BLaER1 (cell line): Measurements from ENCODE around the gene ANO2.

Source experiments
- H3K27ac ChIP-seq: shearing (Covaris generic); formaldehyde crosslinking; 2 replicates; pipeline ENCODE4 v1.8.1; 2022
- H3K27me3 ChIP-seq: shearing (Covaris generic); formaldehyde crosslinking; 2 replicates; pipeline ENCODE4 v1.8.1; 2022
- H3K36me3 ChIP-seq: shearing (Covaris generic); formaldehyde crosslinking; 2 replicates; pipeline ENCODE4 v1.8.1; 2022
- H3K4me1 ChIP-seq: shearing (Covaris generic); formaldehyde crosslinking; 2 replicates; pipeline ENCODE4 v1.8.1; 2022
- H3K4me2 ChIP-seq: shearing (Covaris generic); formaldehyde crosslinking; 2 replicates; pipeline ENCODE4 v1.8.1; 2022
- H3K4me3 ChIP-seq: shearing (Covaris generic); formaldehyde crosslinking; 2 replicates; pipeline ENCODE4 v1.8.1; 2022
- H3K9ac ChIP-seq: shearing (Covaris generic); formaldehyde crosslinking; 2 replicates; pipeline ENCODE4 v1.8.1; 2022
- H3K9me3 ChIP-seq: shearing (Covaris generic); formaldehyde crosslinking; 2 replicates; pipeline ENCODE4 v1.8.1; 2022
- H4K20me1 ChIP-seq: shearing (Covaris generic); formaldehyde crosslinking; 2 replicates; pipeline ENCODE4 v1.8.1; 2022
- Cebpa-rat ChIP-seq: shearing (Covaris generic); IDR thresholded peaks from 2 replicates; pipeline ENCODE4 v1.8.1; 2022

ANO2 gene

DNA sequence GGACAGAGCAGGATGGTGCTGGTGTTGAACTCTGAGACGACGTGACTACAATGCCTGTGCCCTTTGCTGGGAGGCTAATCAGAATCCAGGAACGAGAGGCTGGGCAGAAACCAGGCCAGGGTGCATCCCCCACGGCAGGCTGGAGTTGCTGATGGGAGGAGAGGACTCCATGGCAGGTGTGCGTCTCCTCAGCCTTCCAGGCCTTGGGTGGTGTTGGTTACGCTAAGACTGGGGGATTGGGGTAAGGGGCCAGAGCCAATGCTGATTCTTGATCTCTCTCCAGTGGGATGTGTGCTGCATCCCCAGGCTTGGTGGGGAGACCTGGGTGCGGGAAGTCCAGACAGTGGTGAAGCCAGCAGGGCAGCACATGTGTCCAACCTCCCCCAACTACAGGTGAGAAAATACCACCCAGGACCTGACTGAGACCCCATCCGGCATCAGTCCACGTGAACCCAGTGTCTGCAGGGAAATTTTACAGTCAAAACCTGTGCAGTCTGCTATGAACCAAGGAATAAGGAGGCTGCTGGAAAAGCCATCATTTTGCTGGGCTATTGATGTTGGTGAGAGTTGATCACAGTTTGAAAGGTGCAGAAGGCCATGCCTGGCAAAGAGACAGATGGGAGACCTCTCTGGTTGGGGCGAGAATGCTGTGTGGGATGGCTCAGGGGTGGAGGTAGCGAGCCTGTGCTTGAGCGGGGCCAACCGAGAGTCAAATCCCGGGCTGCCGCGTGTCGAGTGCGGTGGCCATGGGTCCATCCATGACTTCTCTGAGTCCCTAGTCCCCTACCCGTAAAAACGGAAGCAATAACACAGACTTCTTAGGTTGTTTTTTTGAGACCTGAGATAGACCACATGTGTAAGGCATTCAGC is 423.4 kb downstream of the ANO2 start:
- Histone ChIP-seq H3K36me3 (no peaks in the 10 kb centered on the region), H3K4me2 (no peak overlapping the region), H3K4me1 (0 out of 2 replicates have a peak, but pooled peaks cover 5% of the 10 kb centered on the region), H3K9me3 (no peaks in the 10 kb centered on the region), H3K27me3 (no peaks in the 10 kb centered on the region), H3K27ac (no peak overlapping the region), H3K9ac (no peak overlapping the region), H4K20me1 (no peaks in the 10 kb centered on the region), H3K4me3 (no peak overlapping the region)
- no peak for TF ChIP-seq Cebpa-rat

GRCh38 chr12:5520831-5521230 is 424.2 kb downstream of the ANO2 start:
- no peaks in the 10 kb centered on the region for H4K20me1 ChIP-seq
- H3K36me3 ChIP-seq = no peaks in the 10 kb centered on the region
- H3K9me3 ChIP-seq = no peaks in the 10 kb centered on the region
- H3K9ac ChIP-seq = no peak overlapping the region
- no peak overlapping the region for H3K4me3 ChIP-seq
- TF ChIP-seq Cebpa-rat = no peak
- no peak overlapping the region for H3K27ac ChIP-seq
- H3K4me1 ChIP-seq = 0 out of 2 replicates have a peak, but pooled peaks cover 5% of the 10 kb centered on the region
- no peak overlapping the region for H3K4me2 ChIP-seq
- H3K27me3 ChIP-seq = no peaks in the 10 kb centered on the region

DNA sequence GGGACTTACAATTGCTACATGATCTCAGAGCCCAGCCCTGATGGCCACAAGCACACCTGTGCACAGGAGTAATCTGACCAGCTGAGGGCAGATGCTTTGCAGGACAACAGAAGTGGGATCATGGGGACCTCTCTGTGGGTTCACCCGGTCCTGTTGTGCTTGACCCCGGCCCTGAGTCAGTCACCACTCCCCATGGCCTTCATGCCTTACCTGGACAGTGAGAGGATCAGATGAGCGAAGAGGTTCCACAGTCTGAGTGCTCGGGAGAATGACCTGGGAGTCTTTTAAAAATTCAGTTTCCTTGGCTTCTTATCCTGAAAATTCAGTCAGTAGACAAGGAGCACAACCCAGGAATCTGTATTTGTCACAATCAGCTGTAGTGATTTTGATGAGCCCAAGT is 425.0 kb downstream of the ANO2 start:
- no peak for TF ChIP-seq Cebpa-rat
- no peaks in the 10 kb centered on the region for H3K36me3 ChIP-seq
- no peaks in the 10 kb centered on the region for H3K9me3 ChIP-seq
- no peak overlapping the region for H3K9ac ChIP-seq
- 0 out of 2 replicates have a peak, but pooled peaks cover 5% of the 10 kb centered on the region for H3K4me1 ChIP-seq
- no peaks in the 10 kb centered on the region for H3K27me3 ChIP-seq
- H3K27ac ChIP-seq = no peak overlapping the region
- no peak overlapping the region for H3K4me3 ChIP-seq
- no peaks in the 10 kb centered on the region for H4K20me1 ChIP-seq
- H3K4me2 ChIP-seq = no peak overlapping the region

- Histone ChIP-seq H3K4me1 (0 out of 2 replicates have a peak, but pooled peaks cover 5% of the 10 kb centered on the region), H3K9me3 (no peaks in the 10 kb centered on the region), H3K4me2 (no peak overlapping the region), H3K36me3 (no peaks in the 10 kb centered on the region), H3K27me3 (no peaks in the 10 kb centered on the region), H4K20me1 (no peaks in the 10 kb centered on the region), H3K27ac (no peak overlapping the region), H3K9ac (no peak overlapping the region), H3K4me3 (no peak overlapping the region)
- TF ChIP-seq Cebpa-rat = no peak
These were observed 426.3 kb downstream of the ANO2 start for GRCh38 chr12:5518584-5519365.

DNA sequence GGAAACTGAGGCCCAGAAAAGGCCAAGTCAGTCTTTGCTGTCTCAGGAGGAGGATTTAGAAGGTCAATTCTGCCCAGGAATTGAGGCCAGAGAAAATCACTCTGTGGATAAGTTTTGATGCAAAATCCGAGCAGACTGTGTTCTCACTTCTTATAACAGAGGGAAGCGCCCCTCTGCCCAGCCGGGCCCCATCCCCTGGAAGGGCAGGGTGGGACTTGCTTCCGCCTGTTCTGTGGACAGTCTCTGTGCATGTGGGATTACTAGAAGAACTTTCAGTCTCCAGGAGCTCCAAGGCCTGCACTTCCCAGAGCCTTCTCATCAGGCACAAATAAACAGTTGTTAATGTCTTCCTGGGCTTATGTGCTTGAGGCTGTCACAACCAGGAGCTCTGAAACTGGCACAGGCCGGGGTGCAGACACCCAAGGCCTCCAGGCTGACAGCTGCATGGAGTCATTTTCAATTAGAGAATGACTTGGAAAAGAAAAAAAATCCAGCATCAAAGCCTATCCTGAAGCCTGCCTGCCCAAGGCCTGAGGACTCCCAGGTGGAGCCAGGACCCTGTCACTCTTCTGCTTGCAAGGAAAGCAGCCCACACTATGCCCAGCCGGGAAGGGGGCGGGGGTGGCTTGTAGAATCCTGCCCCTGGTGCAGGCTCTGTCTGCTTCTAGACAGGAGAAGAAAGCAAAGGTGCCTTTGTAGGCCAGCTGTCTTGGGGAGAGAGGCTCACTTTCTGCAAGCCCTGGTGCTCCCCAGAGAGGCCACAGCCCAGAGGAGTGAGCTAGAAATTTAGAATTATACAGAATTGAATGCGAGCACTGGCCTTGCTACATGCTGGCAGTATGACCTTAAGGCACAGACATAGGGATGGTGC is 428.5 kb downstream of the ANO2 start:
- no peak for TF ChIP-seq Cebpa-rat
- Histone ChIP-seq H3K4me2 (no peak overlapping the region), H3K4me1 (no peaks in the 10 kb centered on the region), H3K27ac (no peak overlapping the region), H4K20me1 (no peaks in the 10 kb centered on the region), H3K27me3 (no peaks in the 10 kb centered on the region), H3K4me3 (no peak overlapping the region), H3K9me3 (no peaks in the 10 kb centered on the region), H3K9ac (no peak overlapping the region), H3K36me3 (no peaks in the 10 kb centered on the region)

- Histone ChIP-seq H3K27me3 (no peaks in the 10 kb centered on the region), H3K36me3 (no peaks in the 10 kb centered on the region), H3K4me3 (no peak overlapping the region), H3K9me3 (no peaks in the 10 kb centered on the region), H3K27ac (no peak overlapping the region), H3K4me2 (no peak overlapping the region), H3K9ac (no peak overlapping the region), H3K4me1 (no peaks in the 10 kb centered on the region), H4K20me1 (no peaks in the 10 kb centered on the region)
- TF ChIP-seq Cebpa-rat = no peak
These were observed 429.6 kb downstream of the ANO2 start for GRCh38 chr12:5515458-5515857.

DNA sequence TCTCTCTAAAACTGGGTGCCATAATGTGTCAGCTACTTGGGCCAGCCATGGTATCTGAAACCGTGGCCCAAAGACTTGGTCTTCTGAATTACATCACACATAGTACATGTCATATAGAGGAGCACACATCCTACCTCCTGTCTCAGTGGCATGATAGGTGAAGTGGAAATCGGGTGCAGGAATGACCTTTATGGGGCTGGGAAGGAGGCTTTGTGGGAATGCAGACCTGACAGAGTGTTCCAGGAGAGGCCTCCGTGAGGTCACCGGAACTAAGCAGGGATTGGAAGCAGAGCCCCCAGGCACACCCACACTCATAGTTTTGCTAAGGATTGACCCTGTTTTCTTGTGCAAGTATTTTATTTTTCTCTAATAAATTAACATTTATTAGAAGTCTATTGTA is 430.5 kb downstream of the ANO2 start:
- H3K27me3 ChIP-seq = no peaks in the 10 kb centered on the region

GRCh38 chr12:5514016-5514415 is 431.0 kb downstream of the ANO2 start:
- H3K27ac ChIP-seq = no peak overlapping the region
- H3K9ac ChIP-seq = no peak overlapping the region
- H3K4me1 ChIP-seq = no peaks in the 10 kb centered on the region
- no peaks in the 10 kb centered on the region for H3K27me3 ChIP-seq
- TF ChIP-seq Cebpa-rat = no peak
- H3K4me3 ChIP-seq = no peak overlapping the region
- no peaks in the 10 kb centered on the region for H4K20me1 ChIP-seq
- no peak overlapping the region for H3K4me2 ChIP-seq
- no peaks in the 10 kb centered on the region for H3K36me3 ChIP-seq
- H3K9me3 ChIP-seq = no peaks in the 10 kb centered on the region

More for the DNA sequence above, 430.5 kb downstream of the ANO2 start:
- H3K4me3 ChIP-seq = no peak overlapping the region
- H3K36me3 ChIP-seq = no peaks in the 10 kb centered on the region
- H3K27ac ChIP-seq = no peak overlapping the region
- no peaks in the 10 kb centered on the region for H3K9me3 ChIP-seq
- H3K4me1 ChIP-seq = no peaks in the 10 kb centered on the region
- H4K20me1 ChIP-seq = no peaks in the 10 kb centered on the region
- no peak overlapping the region for H3K9ac ChIP-seq
- no peak overlapping the region for H3K4me2 ChIP-seq
- no peak for TF ChIP-seq Cebpa-rat

DNA sequence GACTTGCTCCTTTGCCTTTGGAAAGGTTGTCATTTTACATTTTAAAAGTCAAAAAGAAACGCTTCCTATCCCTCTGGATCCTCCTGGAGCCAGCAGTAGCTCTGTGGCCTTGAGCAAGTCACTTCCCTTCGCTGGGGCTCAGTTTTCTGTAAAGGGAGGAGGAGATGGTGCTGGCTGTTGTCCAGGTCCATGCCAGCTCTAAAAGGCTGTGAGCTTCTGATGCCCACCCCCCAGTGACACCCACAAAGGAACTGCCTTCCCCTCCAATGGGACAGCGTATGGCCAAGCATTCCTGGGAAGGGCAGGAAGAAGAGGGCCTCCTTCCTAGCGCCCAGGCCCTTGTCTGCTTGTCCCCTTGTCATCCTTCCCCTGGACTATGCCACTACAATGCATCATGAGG is 431.7 kb downstream of the ANO2 start:
- H4K20me1 ChIP-seq = no peaks in the 10 kb centered on the region
- no peak overlapping the region for H3K4me3 ChIP-seq
- H3K9ac ChIP-seq = no peak overlapping the region
- no peaks in the 10 kb centered on the region for H3K9me3 ChIP-seq
- no peak overlapping the region for H3K27ac ChIP-seq
- no peaks in the 10 kb centered on the region for H3K4me1 ChIP-seq
- no peak for TF ChIP-seq Cebpa-rat
- H3K4me2 ChIP-seq = no peak overlapping the region
- H3K36me3 ChIP-seq = no peaks in the 10 kb centered on the region
- no peaks in the 10 kb centered on the region for H3K27me3 ChIP-seq
